Spleen (tissue), 11 donors: ENCODE measurements around the gene DDX24. TPM values are rescaled to one million over a fixed set of nuclear protein-coding genes. Genes with fewer than 3 reads are reported as not detected.

Experiments
- DNase-seq: peaks from one replicate; pipeline ENCODE4 v3.0.0-alpha.2; 2020
- H3K27ac ChIP-seq, 8 donors: fragments of 200-600 bp; sonication (generic) in 7 of 8; 1 replicate in 4 of 8; 2 replicates in 4 of 8; pipeline versions ENCODE4 v1.5.0 to v1.8.0; 2016 to 2021; ENCODE audit warnings: inconsistent platforms in 4 of 8, mild to moderate bottlenecking in 4 of 8, moderate library complexity in 1 of 8
- H3K27me3 ChIP-seq, 7 donors: fragments of 200-600 bp; sonication (generic) in 6 of 7; replicated peaks in 1 of 7; 1 replicate in 4 of 7; 2 replicates in 3 of 7; pipeline versions ENCODE4 v1.5.0 to v1.8.0; 2016 to 2021; ENCODE audit warnings: inconsistent platforms in 3 of 7, mild to moderate bottlenecking in 1 of 7
- H3K36me3 ChIP-seq, 6 donors: fragments of 200-600 bp; sonication (generic) in 5 of 6; 1 replicate in 4 of 6; 2 replicates in 2 of 6; pipeline versions ENCODE4 v1.5.0 to v1.8.0; 2016 to 2021; ENCODE audit warnings: inconsistent platforms in 2 of 6
- H3K4me1 ChIP-seq, 6 donors: fragments of 200-600 bp; sonication (generic) in 5 of 6; 1 replicate in 3 of 6; 2 replicates in 3 of 6; pipeline versions ENCODE4 v1.5.0 to v1.8.0; 2016 to 2021; ENCODE audit warnings: inconsistent platforms in 3 of 6
- H3K4me3 ChIP-seq, 8 donors: fragments of 200-600 bp; sonication (generic) in 7 of 8; 1 replicate in 4 of 8; 2 replicates in 4 of 8; pipeline versions ENCODE4 v1.5.0 to v1.8.0; 2016 to 2021; ENCODE audit warnings: inconsistent platforms in 4 of 8, mild to moderate bottlenecking in 4 of 8, moderate library complexity in 2 of 8
- H3K9me3 ChIP-seq, 8 donors: fragments of 200-600 bp; sonication (generic) in 7 of 8; 1 replicate in 4 of 8; 2 replicates in 4 of 8; pipeline versions ENCODE4 v1.5.0 to v1.8.0; 2016 to 2021; ENCODE audit warnings: inconsistent platforms in 4 of 8
- POLR2A ChIP-seq, 3 donors: fragments of 450-650 bp; IDR thresholded peaks; one replicate each; pipeline ENCODE4 v1.5.1; 2017; ENCODE audit warnings: antibody characterized with exemption in 3 of 3, mild to moderate bottlenecking in 1 of 3
- POLR2AphosphoS5 ChIP-seq, 3 donors: sonication (generic); formaldehyde crosslinking; IDR thresholded peaks; one replicate each; pipeline ENCODE4 v1.5.1; 2017; ENCODE audit warnings: antibody characterized with exemption in 3 of 3
- WGBS, 5 donors: extraction: QIAGEN DNeasy Blood & Tissue Kit in 3 of 5; methylation state at CpG; one replicate each; pipeline versions ENCODE4 v1.1.5 to v1.1.7; 2013 to 2018; 5-methylcytosine and 5-hydroxymethylcytosine counted together
- intact Hi-C: fragments of 100-400 bp; cut with DNase I; formaldehyde crosslinking; loops from one replicate; pipeline ENCODE4 v1.15.0; 2023; ENCODE audit warnings: low total_unique reads
- polyA plus RNA-seq, 3 donors: library from polyadenylated mRNA; stranded (reverse); fragments of 200-250 nt; gene quantifications; one replicate each; pipeline ENCODE4 v1.2.1, GENCODE V29; 2013
- total RNA-seq, 7 donors: library from RNA; depleted of rRNA in 3 of 7; stranded (reverse); fragments of >200 nt in 3 of 7; fragmentation: NEBNext Ultra II Directional in 4 of 7; extraction: Animal tissue kit (Norgen Biotek cat#: 25700) in 4 of 7; gene quantifications; one replicate each; pipeline versions ENCODE4 v1.1.0 to v1.2.1, GENCODE V29; 2016 to 2021
- TF ChIP-seq, protein P1 (sequence below), 11 experiments: fragments of 200-600 bp in 7 of 11; fragments of 450-650 bp in 4 of 11; sonication (generic) in 4 of 11; IDR thresholded peaks in 8 of 11; conservative IDR thresholded peaks in 3 of 11; 1 replicate in 7 of 11; 2 replicates in 4 of 11; pipeline versions ENCODE4 v1.4.0 to v1.8.0; 2016 to 2021; ENCODE audit warnings: antibody characterized with exemption in 11 of 11, inconsistent platforms in 4 of 11, mild to moderate bottlenecking in 1 of 11
- donor health status: healthy with polysubstance abuse.
- donor health status: DM: no; HTN: no; CAD: no; lungs with moderate emphysema.
- donor health status: DM: no; HTN: no; CAD: no.
- donor health status: Bipolar disorder and iron deficiency.
- donor health status: healthy.
- donor health status: DM: no; HTN: no; CAD: no.
- donor health status: DM: yes; HTN: yes; CAD: no.

Gene DDX24
- total and polyA plus RNA-seq, 10 donors, result 70.8 to 251 (median 171) TPM

DNA sequence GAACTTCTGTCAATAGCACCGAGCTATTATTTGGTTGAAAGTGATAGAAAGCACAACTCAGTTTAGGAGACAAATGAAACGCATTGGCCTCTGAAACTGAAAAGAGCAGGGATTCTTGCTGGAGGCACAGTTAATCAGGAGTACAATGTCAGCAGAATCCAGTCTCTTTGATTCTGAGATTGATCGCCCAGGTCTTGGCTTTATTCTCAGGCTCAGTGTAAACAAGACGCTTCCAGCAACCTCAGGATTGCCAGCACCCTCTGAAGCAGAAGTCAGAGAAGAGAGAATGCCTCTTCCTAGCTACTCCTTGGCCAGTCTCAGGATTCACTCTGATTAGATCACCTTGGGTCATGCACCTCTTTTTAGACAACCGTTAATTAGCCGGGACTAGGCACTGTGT, 66.6 kb downstream of the DDX24 start:
- Histone ChIP-seq H3K4me3 (no peak overlapping the region), H3K4me1 (peaks cover 0 to 14% (median 7%) of the 10 kb centered on the region in 6 donors), H3K36me3 (no peaks in the 10 kb centered on the region), H3K9me3 (no peaks in the 10 kb centered on the region), H3K27ac (no peak overlapping the region), H3K27me3 (peaks cover 0 to 20% (median 4%) of the 10 kb centered on the region in 7 donors)
- no peak for TF ChIP-seq POLR2A (IDR thresholded peaks at IDR 0.05)
- no peak for TF ChIP-seq POLR2AphosphoS5 (IDR thresholded peaks at IDR 0.05)
- TF ChIP-seq, protein P1, sequence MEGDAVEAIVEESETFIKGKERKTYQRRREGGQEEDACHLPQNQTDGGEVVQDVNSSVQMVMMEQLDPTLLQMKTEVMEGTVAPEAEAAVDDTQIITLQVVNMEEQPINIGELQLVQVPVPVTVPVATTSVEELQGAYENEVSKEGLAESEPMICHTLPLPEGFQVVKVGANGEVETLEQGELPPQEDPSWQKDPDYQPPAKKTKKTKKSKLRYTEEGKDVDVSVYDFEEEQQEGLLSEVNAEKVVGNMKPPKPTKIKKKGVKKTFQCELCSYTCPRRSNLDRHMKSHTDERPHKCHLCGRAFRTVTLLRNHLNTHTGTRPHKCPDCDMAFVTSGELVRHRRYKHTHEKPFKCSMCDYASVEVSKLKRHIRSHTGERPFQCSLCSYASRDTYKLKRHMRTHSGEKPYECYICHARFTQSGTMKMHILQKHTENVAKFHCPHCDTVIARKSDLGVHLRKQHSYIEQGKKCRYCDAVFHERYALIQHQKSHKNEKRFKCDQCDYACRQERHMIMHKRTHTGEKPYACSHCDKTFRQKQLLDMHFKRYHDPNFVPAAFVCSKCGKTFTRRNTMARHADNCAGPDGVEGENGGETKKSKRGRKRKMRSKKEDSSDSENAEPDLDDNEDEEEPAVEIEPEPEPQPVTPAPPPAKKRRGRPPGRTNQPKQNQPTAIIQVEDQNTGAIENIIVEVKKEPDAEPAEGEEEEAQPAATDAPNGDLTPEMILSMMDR (IDR thresholded peaks at IDR 0.05 in 8 of 11, conservative IDR thresholded peaks at IDR 0.05 in 3 of 11), result no peak
- WGBS, 5 donors, result 80 to 91% (median 83%) methylated on average over 6 of the region's 6 CpGs
- intact Hi-C loops, result no loop called here
- no peak for DNase-seq

DNA sequence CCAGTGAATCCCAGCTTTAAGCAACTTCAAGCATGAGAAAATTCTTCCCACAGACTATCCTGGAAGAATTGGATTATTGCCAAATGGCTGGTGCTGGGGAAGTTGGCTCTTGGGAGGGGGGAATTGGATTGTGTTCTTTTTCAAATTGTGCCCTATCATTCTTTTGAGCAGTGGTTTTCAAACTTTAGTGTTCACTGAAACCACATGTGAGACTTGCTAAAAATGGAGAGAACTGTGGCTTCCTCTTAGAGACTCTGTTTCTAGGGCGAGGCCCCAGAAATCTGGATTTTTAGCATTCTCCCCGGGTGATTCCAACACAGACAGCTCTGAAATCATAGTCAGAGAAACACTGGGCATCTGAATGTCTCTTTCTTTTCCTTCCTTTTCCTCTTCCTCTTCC, 69.2 kb downstream of the DDX24 start:
- H3K36me3 ChIP-seq, result no peaks in the 10 kb centered on the region
- no peak overlapping the region for H3K4me3 ChIP-seq
- peaks cover 0 to 33% (median 4%) of the 10 kb centered on the region in 7 donors for H3K27me3 ChIP-seq
- intact Hi-C loops, result no loop called here
- no peak for DNase-seq
- TF ChIP-seq POLR2A (IDR thresholded peaks at IDR 0.05), result no peak
- TF ChIP-seq POLR2AphosphoS5 (IDR thresholded peaks at IDR 0.05), result no peak
- TF ChIP-seq, protein P1 (IDR thresholded peaks at IDR 0.05 in 8 of 11, conservative IDR thresholded peaks at IDR 0.05 in 3 of 11), result no peak
- H3K9me3 ChIP-seq, result no peaks in the 10 kb centered on the region
- no peak overlapping the region for H3K27ac ChIP-seq
- peaks cover 0 to 14% (median 7%) of the 10 kb centered on the region in 6 donors for H3K4me1 ChIP-seq
- 11 to 22% (median 17%) methylated on average over 2 of the region's 2 CpGs for WGBS, 5 donors

DNA sequence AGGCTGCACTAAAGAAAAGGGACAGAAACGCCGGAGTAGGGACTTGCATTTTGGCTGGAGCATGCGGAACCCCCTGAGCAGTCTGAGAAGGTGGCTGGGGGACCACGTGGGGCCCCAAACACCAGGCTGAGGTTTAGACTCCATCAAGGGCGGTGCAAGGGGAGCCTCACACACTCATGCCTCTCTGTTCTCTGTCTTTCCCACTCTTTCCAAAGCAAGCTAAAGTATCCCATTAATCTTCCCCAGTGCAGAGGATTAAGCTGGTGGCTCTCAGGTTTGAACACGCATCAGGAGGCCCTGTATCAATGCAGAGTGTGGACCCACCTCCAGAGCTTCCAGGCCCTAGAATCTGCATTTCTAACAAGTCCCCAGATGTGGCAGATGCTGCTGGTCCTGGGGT, 70.4 kb downstream of the DDX24 start:
- WGBS, 5 donors, result 76 to 94% (median 85%) methylated on average over 6 of the region's 6 CpGs

DNA sequence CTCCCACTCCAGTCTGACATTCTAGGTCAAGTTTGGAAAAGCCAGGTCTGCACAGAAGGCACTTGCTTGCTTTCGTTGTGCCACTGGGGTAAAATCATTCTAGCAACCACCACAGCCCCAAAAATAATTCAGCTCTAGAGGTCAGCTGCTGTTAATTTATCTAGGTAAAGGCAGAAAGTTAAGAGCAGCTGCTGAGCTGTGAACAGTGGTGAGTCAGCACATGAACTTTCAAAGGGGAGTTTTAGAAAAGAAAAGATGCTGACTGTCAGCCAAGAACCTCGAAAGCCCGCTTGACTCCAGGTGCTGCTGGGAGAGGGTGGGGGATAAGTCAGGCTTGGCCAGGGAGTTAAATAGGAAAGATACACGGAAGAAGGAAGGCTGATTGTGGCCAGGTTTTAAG, 71.2 kb downstream of the DDX24 start:
- WGBS, 5 donors, result 30 to 51% (median 38%) methylated on average over 4 of the region's 4 CpGs
- H3K4me3 ChIP-seq, result no peak overlapping the region
- H3K4me1 ChIP-seq, result peaks cover 0 to 14% (median 7%) of the 10 kb centered on the region in 6 donors
- TF ChIP-seq, protein P1 (IDR thresholded peaks at IDR 0.05 in 8 of 11, conservative IDR thresholded peaks at IDR 0.05 in 3 of 11), result no peak
- TF ChIP-seq POLR2A (IDR thresholded peaks at IDR 0.05) (no peak), POLR2AphosphoS5 (IDR thresholded peaks at IDR 0.05) (no peak)
- H3K27me3 ChIP-seq, result peaks cover 0 to 34% (median 4%) of the 10 kb centered on the region in 7 donors
- H3K9me3 ChIP-seq, result no peaks in the 10 kb centered on the region
- H3K27ac ChIP-seq, result no peak overlapping the region
- intact Hi-C loops, result no loop called here
- no peak for DNase-seq
- H3K36me3 ChIP-seq, result no peaks in the 10 kb centered on the region

More for the DNA sequence above, 70.4 kb downstream of the DDX24 start:
- no peaks in the 10 kb centered on the region for H3K9me3 ChIP-seq
- TF ChIP-seq POLR2A (IDR thresholded peaks at IDR 0.05) (no peak), POLR2AphosphoS5 (IDR thresholded peaks at IDR 0.05) (no peak)
- TF ChIP-seq, protein P1 (IDR thresholded peaks at IDR 0.05 in 8 of 11, conservative IDR thresholded peaks at IDR 0.05 in 3 of 11), result no peak
- H3K4me3 ChIP-seq, result no peak overlapping the region
- H3K27ac ChIP-seq, result no peak overlapping the region
- intact Hi-C loops, result no loop called here
- peaks cover 0 to 33% (median 4%) of the 10 kb centered on the region in 7 donors for H3K27me3 ChIP-seq
- no peak for DNase-seq
- H3K4me1 ChIP-seq, result peaks cover 0 to 14% (median 7%) of the 10 kb centered on the region in 6 donors
- H3K36me3 ChIP-seq, result no peaks in the 10 kb centered on the region
